ENCODE results near the gene MAG. TPM values are rescaled to one million over a fixed set of nuclear protein-coding genes. Genes with fewer than 3 reads are reported as not detected.

Gene MAG
- total RNA-seq, 2 experiments from 2014 or later, result 0.20 to 0.29 TPM

GRCh38 chr19:35287713-35288112 is 4.2 kb upstream of the MAG start:
- Mint-ChIP-seq H3K9me3 (no peaks in the 10 kb centered on the region), H3K27ac (no peak overlapping the region), H3K4me3 (no peak overlapping the region), H3K4me1 (no peaks in the 10 kb centered on the region), H3K27me3 (peaks cover 30% of the 10 kb centered on the region), H3K36me3 (no peaks in the 10 kb centered on the region)
- DNase-seq, result no peak

DNA sequence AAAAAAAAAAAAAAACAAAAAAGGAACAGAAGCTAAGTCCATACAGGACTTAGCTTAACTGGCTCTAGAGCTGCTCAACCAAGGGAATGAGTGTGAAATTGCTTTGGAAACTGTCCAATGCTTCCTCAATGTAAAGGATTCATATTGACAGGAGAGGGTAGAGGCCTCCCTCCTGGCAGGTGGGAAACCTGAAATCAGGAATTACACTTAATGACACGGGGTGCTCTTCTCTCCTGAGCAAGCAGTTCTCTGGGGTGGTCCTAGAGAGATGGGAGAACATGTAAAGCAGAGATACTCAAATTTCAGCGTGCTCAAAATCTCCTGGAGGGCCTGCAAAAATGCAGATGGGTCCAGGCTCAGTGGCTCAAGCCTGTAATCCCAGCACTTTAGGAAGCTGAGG is 3.6 kb upstream of the MAG start:
- Mint-ChIP-seq H3K36me3 (no peaks in the 10 kb centered on the region), H3K9me3 (no peaks in the 10 kb centered on the region), H3K27ac (no peak overlapping the region), H3K4me1 (no peaks in the 10 kb centered on the region), H3K27me3 (peaks cover 24% of the 10 kb centered on the region), H3K4me3 (no peak overlapping the region)
- no peak for DNase-seq

DNA sequence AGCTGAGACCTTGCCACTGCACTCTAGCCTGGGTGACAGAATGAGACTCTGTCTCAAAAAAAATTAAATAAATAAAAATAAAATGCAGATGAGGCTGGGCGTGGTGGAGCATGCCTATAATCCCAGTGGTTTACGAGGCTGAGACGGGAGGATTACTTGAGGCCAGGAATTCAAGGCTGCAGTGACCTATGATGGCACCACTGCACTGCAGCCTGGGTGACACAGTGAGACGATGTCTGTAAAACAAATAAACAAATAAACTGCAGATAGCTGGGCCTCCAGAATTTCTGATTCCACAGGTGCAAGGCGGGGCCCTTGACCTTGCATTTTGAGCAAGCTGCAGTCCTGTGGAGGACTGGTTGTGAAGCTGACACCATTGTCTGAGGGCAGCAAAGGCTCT is 3.1 kb upstream of the MAG start:
- Mint-ChIP-seq H3K27me3 (peaks cover 19% of the 10 kb centered on the region), H3K27ac (no peak overlapping the region), H3K4me3 (no peak overlapping the region), H3K9me3 (no peaks in the 10 kb centered on the region), H3K36me3 (no peaks in the 10 kb centered on the region), H3K4me1 (no peaks in the 10 kb centered on the region)
- DNase-seq, result no peak

GRCh38 chr19:35290381-35291127 is 1.4 kb upstream of the MAG start:
- Mint-ChIP-seq H3K9me3 (no peaks in the 10 kb centered on the region), H3K4me3 (no peak overlapping the region), H3K36me3 (no peaks in the 10 kb centered on the region), H3K4me1 (no peaks in the 10 kb centered on the region), H3K27me3 (peaks cover 4% of the 10 kb centered on the region), H3K27ac (no peak overlapping the region)
- DNase-seq, result no peak

DNA sequence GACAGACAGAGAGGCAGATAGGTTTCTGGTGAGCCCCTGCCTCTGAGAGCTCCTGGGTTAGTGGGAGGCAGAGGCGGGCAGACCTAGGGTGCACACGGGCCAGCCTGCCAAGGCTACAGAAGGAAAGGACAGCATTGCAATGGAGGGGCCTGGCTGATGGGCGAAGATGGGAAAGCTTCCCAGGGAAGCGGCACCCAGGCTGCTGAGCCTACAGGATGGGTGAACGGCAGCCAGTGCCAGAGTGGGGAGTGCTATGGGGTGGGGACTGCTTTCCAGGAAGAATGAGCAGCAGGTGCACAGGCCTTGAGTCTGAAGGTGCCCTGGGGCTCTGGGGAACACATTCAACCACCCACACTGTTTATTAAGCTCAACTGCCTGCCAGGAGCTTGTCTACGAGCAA is 702 bp upstream of the MAG start:
- Mint-ChIP-seq H3K36me3 (no peaks in the 10 kb centered on the region), H3K9me3 (no peaks in the 10 kb centered on the region), H3K27me3 (no peaks in the 10 kb centered on the region), H3K4me1 (no peaks in the 10 kb centered on the region), H3K27ac (no peak overlapping the region), H3K4me3 (no peak overlapping the region)
- no peak for DNase-seq

DNA sequence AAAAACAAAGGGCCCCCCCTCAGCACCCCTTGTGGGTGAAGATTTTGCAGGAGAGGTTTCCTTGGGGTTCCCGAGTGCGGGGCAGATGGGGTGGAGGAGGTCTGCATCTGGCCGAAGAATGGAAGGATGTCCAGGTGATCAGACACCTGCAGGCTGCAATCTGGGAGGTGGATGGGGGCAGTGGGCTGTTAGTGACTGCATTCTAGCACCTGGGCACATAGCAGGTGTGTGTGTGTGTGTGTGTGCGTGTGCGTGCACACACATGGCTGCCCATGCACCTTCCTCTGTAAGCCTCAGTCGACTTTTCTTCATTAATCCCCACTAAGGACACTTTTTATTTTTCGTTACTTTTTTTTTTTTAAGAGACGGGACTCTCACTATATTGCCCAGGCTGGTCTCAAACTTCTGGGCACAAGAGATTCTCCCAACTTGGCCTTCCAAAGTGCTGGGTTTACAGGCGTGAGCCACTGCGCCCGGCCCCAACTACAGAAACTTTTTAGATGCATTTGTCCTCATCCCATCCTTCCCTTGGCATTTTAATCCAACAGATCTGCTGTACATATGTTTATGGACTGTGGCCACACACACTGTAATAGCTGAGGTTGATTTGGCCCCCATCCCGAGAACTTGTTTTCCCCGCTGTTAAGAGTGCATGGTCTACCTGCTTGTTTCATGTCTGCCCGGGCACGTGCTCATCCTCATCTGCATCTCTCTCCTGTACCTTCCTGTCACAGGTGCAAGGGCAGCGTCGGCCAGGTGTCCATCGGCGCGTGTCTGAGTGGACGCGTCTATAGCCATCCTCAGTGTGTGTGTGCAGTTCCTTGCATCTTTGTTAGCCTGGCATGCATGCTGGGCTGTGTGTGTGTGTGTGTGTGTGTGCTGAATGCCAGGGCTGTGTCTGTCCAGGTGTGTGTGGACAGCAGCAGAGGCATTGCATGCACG is 731 bp downstream of the MAG start:
- Mint-ChIP-seq H3K9me3 (no peaks in the 10 kb centered on the region), H3K27ac (no peak overlapping the region), H3K27me3 (no peaks in the 10 kb centered on the region), H3K36me3 (no peaks in the 10 kb centered on the region), H3K4me3 (no peak overlapping the region), H3K4me1 (no peaks in the 10 kb centered on the region)
- no peak for DNase-seq

DNA sequence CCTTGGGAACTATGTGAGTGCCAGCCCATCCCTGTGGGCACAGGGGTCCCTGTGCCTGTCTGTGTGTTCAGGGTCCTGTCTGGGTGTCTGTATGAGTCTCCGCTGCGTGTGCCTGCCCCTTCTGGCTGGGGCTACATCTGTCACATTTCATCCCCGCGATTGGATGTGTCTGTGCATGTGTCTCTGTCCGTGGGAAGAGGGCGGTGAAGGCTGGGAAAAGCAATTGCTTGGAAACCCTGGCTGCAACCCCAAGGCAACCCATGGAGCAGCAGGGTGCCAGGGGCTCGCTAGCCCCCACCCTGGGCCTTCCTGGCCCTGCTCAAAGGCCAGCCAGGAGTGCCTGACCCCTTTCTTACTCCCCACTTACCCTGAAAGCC is 1.4 kb downstream of the MAG start:
- Mint-ChIP-seq H3K27ac (no peak overlapping the region), H3K4me1 (no peaks in the 10 kb centered on the region), H3K27me3 (no peaks in the 10 kb centered on the region), H3K36me3 (no peaks in the 10 kb centered on the region), H3K9me3 (no peaks in the 10 kb centered on the region), H3K4me3 (no peak overlapping the region)
- no peak for DNase-seq

DNA sequence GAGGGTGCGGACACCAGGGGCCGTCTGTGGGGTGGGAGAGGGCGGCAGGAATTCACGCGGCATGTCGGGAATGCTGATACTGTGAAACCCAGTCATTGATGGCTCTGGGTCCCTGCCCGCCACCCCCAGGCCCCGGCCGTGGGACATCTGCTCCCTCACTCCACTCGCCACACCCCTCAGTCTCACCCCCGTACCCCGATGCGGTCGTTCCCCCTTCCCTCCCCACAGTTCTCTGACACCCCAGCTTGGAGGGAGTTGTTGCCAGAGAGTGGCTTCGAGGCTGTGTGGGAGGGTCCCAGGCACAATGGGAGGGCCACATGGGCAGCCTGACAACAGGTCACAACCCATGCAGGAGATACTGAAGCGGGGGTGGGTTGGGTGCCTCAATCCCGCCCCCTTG is 1.8 kb downstream of the MAG start:
- H3K36me3 Mint-ChIP-seq, result no peaks in the 10 kb centered on the region

GRCh38 chr19:35294328-35294727 is 2.4 kb downstream of the MAG start:
- no peaks in the 10 kb centered on the region for H3K4me1 Mint-ChIP-seq
- H3K4me3 Mint-ChIP-seq, result no peak overlapping the region
- no peaks in the 10 kb centered on the region for H3K36me3 Mint-ChIP-seq
- DNase-seq, result no peak
- H3K9me3 Mint-ChIP-seq, result no peaks in the 10 kb centered on the region
- no peaks in the 10 kb centered on the region for H3K27me3 Mint-ChIP-seq
- no peak overlapping the region for H3K27ac Mint-ChIP-seq

More for the DNA sequence above, 1.8 kb downstream of the MAG start:
- no peaks in the 10 kb centered on the region for H3K4me1 Mint-ChIP-seq
- no peaks in the 10 kb centered on the region for H3K27me3 Mint-ChIP-seq
- no peaks in the 10 kb centered on the region for H3K9me3 Mint-ChIP-seq
- H3K4me3 Mint-ChIP-seq, result no peak overlapping the region
- H3K27ac Mint-ChIP-seq, result no peak overlapping the region
- no peak for DNase-seq

GRCh38 chr19:35294859-35295791 is 3.2 kb downstream of the MAG start:
- no peaks in the 10 kb centered on the region for H3K4me1 Mint-ChIP-seq
- H3K4me3 Mint-ChIP-seq, result no peak overlapping the region
- H3K9me3 Mint-ChIP-seq, result no peaks in the 10 kb centered on the region
- no peak overlapping the region for H3K27ac Mint-ChIP-seq
- no peaks in the 10 kb centered on the region for H3K27me3 Mint-ChIP-seq
- no peaks in the 10 kb centered on the region for H3K36me3 Mint-ChIP-seq
- no peak for DNase-seq

DNA sequence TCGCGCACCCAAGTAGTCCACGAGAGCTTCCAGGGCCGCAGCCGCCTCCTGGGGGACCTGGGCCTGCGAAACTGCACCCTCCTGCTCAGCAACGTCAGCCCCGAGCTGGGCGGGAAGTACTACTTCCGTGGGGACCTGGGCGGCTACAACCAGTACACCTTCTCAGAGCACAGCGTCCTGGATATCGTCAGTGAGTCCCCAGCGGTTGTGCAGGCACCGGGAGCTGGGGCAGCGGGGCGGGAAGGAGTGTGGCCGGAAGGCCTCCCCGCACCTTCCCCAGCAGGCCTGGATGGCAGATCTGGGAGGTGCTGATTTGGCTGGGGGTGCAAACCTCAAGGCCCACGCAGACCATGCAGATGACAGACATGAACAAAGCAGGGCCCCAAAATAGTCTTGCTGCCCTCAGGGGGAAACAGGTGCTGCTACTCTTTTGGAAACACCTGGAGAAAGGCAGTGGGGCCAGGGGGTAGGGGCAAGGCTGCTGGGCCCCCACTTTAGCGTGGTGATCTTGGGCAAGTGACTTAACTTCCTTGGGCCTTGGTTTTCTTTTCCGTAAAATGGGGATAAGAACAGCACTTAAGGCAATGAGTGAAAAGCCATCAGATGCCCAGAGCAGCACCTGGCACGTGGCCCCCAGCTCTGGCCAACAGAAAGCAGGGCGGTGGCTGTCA is 4.0 kb downstream of the MAG start:
- Mint-ChIP-seq H3K27me3 (no peaks in the 10 kb centered on the region), H3K4me3 (no peak overlapping the region), H3K4me1 (no peaks in the 10 kb centered on the region), H3K27ac (no peak overlapping the region), H3K36me3 (no peaks in the 10 kb centered on the region), H3K9me3 (no peaks in the 10 kb centered on the region)
- peak; percentile 44 for DNase-seq

GRCh38 chr19:35296644-35297514 is 4.9 kb downstream of the MAG start:
- Mint-ChIP-seq H3K4me1 (no peaks in the 10 kb centered on the region), H3K27ac (no peak overlapping the region), H3K27me3 (no peaks in the 10 kb centered on the region), H3K4me3 (no peak overlapping the region), H3K9me3 (no peaks in the 10 kb centered on the region), H3K36me3 (no peaks in the 10 kb centered on the region)
- DNase-seq, result no peak

GRCh38 chr19:35297515-35297848 is 5.5 kb downstream of the MAG start:
- no peak for DNase-seq
- Mint-ChIP-seq H3K36me3 (no peaks in the 10 kb centered on the region), H3K4me3 (no peak overlapping the region), H3K9me3 (no peaks in the 10 kb centered on the region), H3K27me3 (no peaks in the 10 kb centered on the region), H3K27ac (no peak overlapping the region), H3K4me1 (no peaks in the 10 kb centered on the region)

GRCh38 chr19:35297922-35298321 is 6.0 kb downstream of the MAG start:
- no peak overlapping the region for H3K4me3 Mint-ChIP-seq
- no peaks in the 10 kb centered on the region for H3K9me3 Mint-ChIP-seq
- no peaks in the 10 kb centered on the region for H3K36me3 Mint-ChIP-seq
- DNase-seq, result no peak
- H3K27ac Mint-ChIP-seq, result no peak overlapping the region
- no peaks in the 10 kb centered on the region for H3K27me3 Mint-ChIP-seq
- H3K4me1 Mint-ChIP-seq, result no peaks in the 10 kb centered on the region

All from activated naive CD8-positive, alpha-beta T cell treated with anti-CD3 and anti-CD28 coated beads for 36 hours (primary cell).